ENCODE measurements around the gene TRPM3. TPM values are rescaled to one million over a fixed set of nuclear protein-coding genes. Genes with fewer than 3 reads are reported as not detected.

TRPM3 gene
- total and polyA plus RNA-seq, 9 of the 15 experiments (the other 6 are each of a cell fraction or from before 2014, with no cell fraction given), result 0.04 TPM; not detected in 8

DNA sequence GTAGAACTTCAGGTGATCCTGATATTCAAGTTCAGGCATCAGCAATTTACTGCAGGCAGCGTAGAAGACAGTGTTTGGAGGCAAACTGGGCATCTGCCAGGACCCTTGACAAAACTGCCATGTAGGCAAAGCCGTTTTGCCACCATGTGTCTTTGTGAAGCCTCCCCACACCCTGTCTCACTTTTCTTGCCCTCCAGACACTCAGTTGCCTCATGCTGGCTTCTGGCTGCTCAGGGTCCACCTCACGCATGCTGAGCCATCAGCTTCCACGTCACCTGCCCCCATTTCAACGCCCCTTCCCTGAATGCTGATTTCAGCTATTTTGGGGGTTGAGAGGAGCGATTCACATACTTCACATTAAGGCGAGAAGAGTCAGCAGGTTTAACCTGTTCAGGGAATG is 541.7 kb downstream of the TRPM3 start (continued):
- no peak for TF ChIP-seq RBM22 (IDR thresholded peaks at IDR 0.05; ENCODE audit: low read depth, low read length, poor library complexity, severe bottlenecking)

DNA sequence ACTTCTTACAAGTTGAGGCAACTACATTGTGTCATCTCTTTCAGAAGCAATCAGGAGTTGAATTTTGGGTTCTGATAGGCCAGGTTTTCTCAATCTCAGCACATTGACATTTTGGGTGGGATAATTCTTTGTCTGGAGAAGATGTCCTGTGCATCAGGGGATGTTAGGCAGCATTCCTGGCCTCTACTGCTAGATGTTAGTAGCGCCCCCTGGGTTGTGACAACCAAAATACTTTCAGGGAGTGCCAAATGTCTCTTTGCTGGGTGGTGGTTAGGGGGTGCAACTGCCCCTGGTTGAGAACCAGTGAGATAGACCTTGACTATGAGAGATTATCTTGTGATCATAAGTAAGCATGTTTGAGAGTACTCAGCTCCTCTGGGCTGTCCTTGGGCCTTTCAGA is 542.7 kb downstream of the TRPM3 start:
- Histone ChIP-seq H3K9me3 (replicated peaks; ENCODE audit: control insufficient read depth, insufficient read depth, low read depth, low read length) (no peaks in the 10 kb centered on the region), H3K9ac (ENCODE audit: insufficient read depth in 1 of 2, low read depth in 2 of 2, low read length in 2 of 2) (no peak overlapping the region), H3K4me2 (ENCODE audit: insufficient read depth, low read length) (no peak overlapping the region), H3K27me3 (ENCODE audit: control insufficient read depth in 2 of 2, insufficient read depth in 2 of 2, low read length in 2 of 2) (peaks cover 0 to 17% of the 10 kb centered on the region in 2 experiments; a peak in 2 of 5 replicates), H3K27ac (ENCODE audit: extremely low read depth, low read depth, low read length) (no peak overlapping the region), H4K20me1 (replicated peaks; ENCODE audit: control insufficient read depth, insufficient read depth, low read length) (no peaks in the 10 kb centered on the region), H3K4me3 (no peak overlapping the region), H3K79me2 (ENCODE audit: control insufficient read depth, insufficient read depth, low read length) (no peaks in the 10 kb centered on the region), H3K4me1 (replicated peaks in 1 of 2; ENCODE audit: control insufficient read depth in 2 of 2, insufficient read depth in 2 of 2, low read length in 2 of 2) (no peaks in the 10 kb centered on the region; a peak in 1 of 5 replicates), H3K9me1 (ENCODE audit: control insufficient read depth, insufficient read depth, low read length) (no peaks in the 10 kb centered on the region), H3K36me3 (ENCODE audit: control insufficient read depth, insufficient read depth, low read length) (no peaks in the 10 kb centered on the region), H2AFZ (ENCODE audit: low read depth, low read length) (no peak overlapping the region)
- in situ Hi-C loops (cut with MboI) (loop anchor here (25.0 kb wide), 1 partner anchor 616 kb away; no protein-coding TSS in a partner anchor), intact Hi-C loops (cut with micrococcal nuclease) (no loop called here)
- DNase-seq (ENCODE audit: extremely low read depth in 1 of 4, low spot score in 3 of 4) (peak in 2 of 4 experiments; percentile 7 to 16), FAIRE-seq (no peak), ATAC-seq (no peak)
- WGBS (ENCODE audit: insufficient coverage, low coverage, missing lambda C conversion rate), result 0% methylated on average over 1 of the region's 1 CpG
- CTCF ChIA-PET (ENCODE audit: low intra/inter-chr PET ratio), result no interaction called here
- TF ChIP-seq, protein P1, sequence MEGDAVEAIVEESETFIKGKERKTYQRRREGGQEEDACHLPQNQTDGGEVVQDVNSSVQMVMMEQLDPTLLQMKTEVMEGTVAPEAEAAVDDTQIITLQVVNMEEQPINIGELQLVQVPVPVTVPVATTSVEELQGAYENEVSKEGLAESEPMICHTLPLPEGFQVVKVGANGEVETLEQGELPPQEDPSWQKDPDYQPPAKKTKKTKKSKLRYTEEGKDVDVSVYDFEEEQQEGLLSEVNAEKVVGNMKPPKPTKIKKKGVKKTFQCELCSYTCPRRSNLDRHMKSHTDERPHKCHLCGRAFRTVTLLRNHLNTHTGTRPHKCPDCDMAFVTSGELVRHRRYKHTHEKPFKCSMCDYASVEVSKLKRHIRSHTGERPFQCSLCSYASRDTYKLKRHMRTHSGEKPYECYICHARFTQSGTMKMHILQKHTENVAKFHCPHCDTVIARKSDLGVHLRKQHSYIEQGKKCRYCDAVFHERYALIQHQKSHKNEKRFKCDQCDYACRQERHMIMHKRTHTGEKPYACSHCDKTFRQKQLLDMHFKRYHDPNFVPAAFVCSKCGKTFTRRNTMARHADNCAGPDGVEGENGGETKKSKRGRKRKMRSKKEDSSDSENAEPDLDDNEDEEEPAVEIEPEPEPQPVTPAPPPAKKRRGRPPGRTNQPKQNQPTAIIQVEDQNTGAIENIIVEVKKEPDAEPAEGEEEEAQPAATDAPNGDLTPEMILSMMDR (IDR thresholded peaks at IDR 0.05 in 2 of 3, conservative IDR thresholded peaks at IDR 0.05 in 1 of 3; ENCODE audit: insufficient read depth in 2 of 3, low read depth in 1 of 3, low read length in 3 of 3), result peak; percentile 25 to 35 (median 33); a peak in 3 of 6 replicates
- TF ChIP-seq RAD21 (CRISPR knock-in tag; conservative IDR thresholded peaks at IDR 0.05 in 1 of 2, IDR thresholded peaks at IDR 0.05 in 1 of 2) (peak in 1 of 2 experiments; percentile 16; a peak in 1 of 4 replicates), CEBPG (CRISPR knock-in tag; IDR thresholded peaks at IDR 0.05) (no peak), CEBPG (tag; conservative IDR thresholded peaks at IDR 0.05 in 1 of 2, IDR thresholded peaks at IDR 0.05 in 1 of 2) (no peak)
- POLR2A ChIA-PET, result no interaction called here
- BruUV-seq (replicated peaks), result no TSS peak

Data from K562 (cell line).